Muscle layer of colon (tissue), 2 donors: ENCODE measurements around the gene ZSCAN25.
"Not testable (repeated sequence)": the region's sequence is repeated elsewhere in the genome, so short reads cannot be mapped to it uniquely, and the experiment has no call there.

Experiments
- H3K27ac ChIP-seq: one replicate; pipeline ENCODE4 v1.7.0; 2013; ENCODE audit warnings: low read depth, mild to moderate bottlenecking, low read length, moderate library complexity
- H3K27me3 ChIP-seq, 2 donors: one replicate each; pipeline ENCODE4 v1.7.0; 2013; ENCODE audit warnings: low read length in 2 of 2, mild to moderate bottlenecking in 2 of 2; ENCODE audit not compliant: insufficient read depth in 2 of 2, control insufficient read depth in 1 of 2
- H3K36me3 ChIP-seq: one replicate; pipeline ENCODE4 v1.7.0; 2013; ENCODE audit warnings: mild to moderate bottlenecking, low read length; ENCODE audit not compliant: insufficient read depth
- H3K4me1 ChIP-seq: one replicate; pipeline ENCODE4 v1.7.0; 2013; ENCODE audit warnings: mild to moderate bottlenecking, low read length; ENCODE audit not compliant: insufficient read depth
- H3K4me3 ChIP-seq, 2 donors: one replicate each; pipeline ENCODE4 v1.7.0; 2013; ENCODE audit warnings: low read length in 2 of 2, low read depth in 1 of 2, mild to moderate bottlenecking in 1 of 2, moderate library complexity in 1 of 2
- H3K9ac ChIP-seq: one replicate; pipeline ENCODE4 v1.7.0; 2013; ENCODE audit warnings: low read length
- H3K9me3 ChIP-seq: one replicate; pipeline ENCODE4 v1.7.0; 2013; ENCODE audit warnings: mild to moderate bottlenecking, low read length
- donor health status: abdominal sarcoma.
- donor health status: Adenocarcinoma of cecum.

Gene ZSCAN25

GRCh38 chr7:99653269-99653668 is 36.5 kb downstream of the ZSCAN25 start:
- H3K9ac ChIP-seq, H3K36me3 ChIP-seq, H3K4me3 ChIP-seq, H3K27me3 ChIP-seq, H3K27ac ChIP-seq, H3K4me1 ChIP-seq, H3K9me3 ChIP-seq: not testable (repeated sequence)

GRCh38 chr7:99653754-99654153 is 37.0 kb downstream of the ZSCAN25 start:
- no peak overlapping the region for H3K27ac ChIP-seq
- no peaks in the 10 kb centered on the region for H3K36me3 ChIP-seq
- H3K9ac ChIP-seq = no peak overlapping the region
- H3K27me3 ChIP-seq = no peaks in the 10 kb centered on the region
- H3K9me3 ChIP-seq = no peaks in the 10 kb centered on the region
- no peak overlapping the region for H3K4me3 ChIP-seq
- H3K4me1 ChIP-seq = no peaks in the 10 kb centered on the region

- not testable (repeated sequence) for H3K4me1 ChIP-seq, H3K36me3 ChIP-seq, H3K9me3 ChIP-seq, H3K4me3 ChIP-seq, H3K27ac ChIP-seq, H3K9ac ChIP-seq, H3K27me3 ChIP-seq
Measured at GRCh38 chr7:99654626-99655025, 37.9 kb downstream of the ZSCAN25 start.

DNA sequence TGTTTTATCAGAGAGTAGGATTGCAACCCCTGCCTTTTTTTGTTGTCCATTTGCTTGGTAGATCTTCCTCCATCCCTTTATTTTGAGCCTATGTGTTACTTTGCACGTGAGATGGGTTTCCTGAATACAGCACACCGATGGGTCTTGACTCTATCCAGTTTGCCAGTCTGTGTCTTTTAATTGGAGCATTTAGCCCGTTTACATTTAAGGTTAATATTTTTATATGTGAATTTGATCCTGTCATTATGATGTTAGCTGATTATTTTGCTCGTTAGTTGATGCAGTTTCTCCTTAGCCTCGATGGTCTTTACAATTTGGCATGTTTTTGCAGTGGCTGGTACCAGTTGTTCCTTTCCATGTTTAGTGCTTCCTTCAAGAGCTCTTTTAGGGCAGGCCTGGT is 41.1 kb downstream of the ZSCAN25 start:
- not testable (repeated sequence) for H3K4me1 ChIP-seq, H3K4me3 ChIP-seq, H3K9ac ChIP-seq, H3K36me3 ChIP-seq, H3K27ac ChIP-seq, H3K27me3 ChIP-seq, H3K9me3 ChIP-seq

DNA sequence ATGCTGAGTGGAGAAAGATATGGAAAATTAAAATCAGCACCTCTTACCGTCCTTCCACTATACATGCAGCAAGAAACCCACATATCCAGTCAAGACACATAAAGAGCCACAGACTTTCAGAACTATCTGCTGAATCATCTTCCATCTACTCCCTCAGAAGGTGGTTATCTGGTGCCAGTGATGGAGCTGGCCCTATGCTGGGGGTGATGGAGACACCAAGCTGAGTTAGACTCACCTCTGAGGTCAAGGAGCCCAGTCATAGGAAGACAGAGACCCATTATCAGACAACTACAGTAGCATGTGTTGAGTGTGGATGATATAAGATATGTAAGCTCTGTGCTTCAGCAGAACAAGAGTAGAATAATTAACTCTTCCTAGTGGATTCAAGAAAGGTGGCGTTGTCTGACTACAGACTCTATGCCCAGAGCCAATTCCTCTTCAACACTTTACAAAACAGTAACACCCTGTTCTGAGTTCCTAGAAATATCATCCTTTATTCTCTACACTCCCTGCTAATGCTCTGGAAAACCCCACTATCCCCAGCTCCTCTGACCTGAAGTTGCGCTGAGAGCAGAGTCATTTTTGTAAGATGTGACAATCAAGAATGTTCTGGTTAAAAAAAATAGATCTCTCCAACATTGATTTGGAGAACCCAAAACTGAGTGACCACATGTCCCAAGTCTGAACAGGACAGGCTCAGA is 48.7 kb downstream of the ZSCAN25 start:
- Histone ChIP-seq H3K4me1 (no peaks in the 10 kb centered on the region), H3K36me3 (peaks cover 3% of the 10 kb centered on the region), H3K9me3 (no peaks in the 10 kb centered on the region), H3K27me3 (no peaks in the 10 kb centered on the region), H3K9ac (no peak overlapping the region), H3K4me3 (no peak overlapping the region), H3K27ac (no peak overlapping the region)

DNA sequence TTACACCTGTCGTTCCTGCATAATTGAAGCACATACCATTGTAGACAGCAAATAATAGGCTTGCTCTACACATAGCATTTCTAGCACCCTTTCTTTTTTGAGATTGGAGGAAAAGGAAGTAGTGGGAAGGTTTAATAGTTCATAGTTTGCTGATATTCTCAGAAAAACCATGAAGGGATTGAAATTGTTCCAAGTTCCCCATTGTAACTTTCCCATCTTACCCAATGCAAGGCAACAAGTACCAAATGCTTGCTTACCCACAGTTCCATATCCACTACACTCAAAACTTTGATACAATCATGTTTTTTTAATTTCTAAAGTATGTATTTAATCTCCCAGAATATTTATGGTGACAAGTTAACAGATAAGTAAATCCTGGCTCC is 49.3 kb downstream of the ZSCAN25 start:
- Histone ChIP-seq H3K36me3 (no peaks in the 10 kb centered on the region), H3K4me1 (no peaks in the 10 kb centered on the region), H3K4me3 (no peak overlapping the region), H3K9me3 (no peaks in the 10 kb centered on the region), H3K27ac (no peak overlapping the region), H3K27me3 (no peaks in the 10 kb centered on the region), H3K9ac (no peak overlapping the region)

- no peaks in the 10 kb centered on the region for H3K9me3 ChIP-seq
Measured at GRCh38 chr7:99667179-99667578, 50.4 kb downstream of the ZSCAN25 start.

DNA sequence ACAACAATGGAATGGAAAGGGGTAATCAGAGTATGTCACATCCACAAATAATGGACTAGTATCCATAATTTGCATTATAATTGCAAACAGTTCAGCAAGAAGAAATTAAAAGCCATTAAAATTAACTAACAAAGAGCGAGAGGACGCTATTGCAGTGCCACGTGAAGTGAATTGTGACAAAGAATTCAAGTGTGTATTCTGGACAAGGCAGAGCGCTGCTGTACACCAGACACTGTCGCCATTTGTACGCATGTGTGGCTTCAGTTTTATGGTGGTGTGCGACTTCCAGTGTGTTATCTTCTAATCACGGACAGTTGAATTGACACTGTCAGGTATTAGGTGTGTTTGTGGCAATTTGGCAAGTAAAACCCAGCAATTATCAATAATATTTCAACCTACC is 51.8 kb downstream of the ZSCAN25 start:
- no peak overlapping the region for H3K4me3 ChIP-seq
- no peak overlapping the region for H3K9ac ChIP-seq
- H3K36me3 ChIP-seq = no peaks in the 10 kb centered on the region
- H3K27me3 ChIP-seq = no peaks in the 10 kb centered on the region
- no peaks in the 10 kb centered on the region for H3K4me1 ChIP-seq
- no peaks in the 10 kb centered on the region for H3K9me3 ChIP-seq
- no peak overlapping the region for H3K27ac ChIP-seq

More at GRCh38 chr7:99667179-99667578, 50.4 kb downstream of the ZSCAN25 start:
- H3K9ac ChIP-seq = no peak overlapping the region
- no peaks in the 10 kb centered on the region for H3K4me1 ChIP-seq
- no peak overlapping the region for H3K4me3 ChIP-seq
- H3K27ac ChIP-seq = no peak overlapping the region
- no peaks in the 10 kb centered on the region for H3K36me3 ChIP-seq
- H3K27me3 ChIP-seq = no peaks in the 10 kb centered on the region

DNA sequence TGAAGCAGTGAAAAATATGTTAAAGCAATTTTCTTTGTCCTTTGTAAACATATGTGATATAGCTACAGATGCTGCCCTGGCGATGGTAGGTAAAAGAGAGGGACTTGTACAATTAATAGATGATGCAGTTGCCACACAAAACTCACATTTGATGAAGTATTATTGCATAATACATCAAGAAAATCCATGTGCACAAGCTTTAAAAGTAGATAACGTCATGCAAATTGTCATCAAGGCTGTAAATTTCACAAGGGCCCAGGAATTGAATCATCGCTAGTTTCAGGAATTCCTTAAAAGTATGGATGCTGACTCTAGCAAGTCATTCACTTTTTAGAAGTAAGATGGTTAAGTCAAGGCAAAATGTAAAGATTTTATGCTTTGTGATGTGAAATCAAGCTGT is 53.0 kb downstream of the ZSCAN25 start:
- Histone ChIP-seq H3K27ac (no peak overlapping the region), H3K4me3 (no peak overlapping the region), H3K9me3 (no peaks in the 10 kb centered on the region), H3K36me3 (no peaks in the 10 kb centered on the region), H3K4me1 (no peaks in the 10 kb centered on the region), H3K9ac (no peak overlapping the region), H3K27me3 (no peaks in the 10 kb centered on the region)

DNA sequence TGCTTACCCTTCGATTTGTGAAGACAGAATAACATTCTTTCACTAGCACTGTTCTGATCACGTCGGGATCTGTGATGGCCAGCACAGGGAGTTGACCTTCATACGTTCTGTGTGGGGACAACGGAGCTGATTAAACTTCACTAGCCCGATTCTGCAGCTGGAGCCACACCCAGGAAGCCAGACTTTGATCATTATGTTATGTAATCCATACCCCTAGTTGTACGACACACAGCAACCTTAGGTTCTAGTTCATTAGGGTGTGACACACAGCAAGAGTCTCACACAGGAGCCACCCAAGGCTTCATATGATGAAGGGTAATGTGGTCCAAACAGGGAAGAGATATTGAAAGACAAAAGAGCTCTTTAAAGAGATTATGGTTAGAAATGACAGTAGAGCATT is 55.8 kb downstream of the ZSCAN25 start:
- Histone ChIP-seq H3K9me3 (no peaks in the 10 kb centered on the region), H3K27me3 (no peaks in the 10 kb centered on the region), H3K27ac (no peak overlapping the region), H3K36me3 (no peaks in the 10 kb centered on the region), H3K4me3 (no peak overlapping the region), H3K9ac (no peak overlapping the region), H3K4me1 (no peaks in the 10 kb centered on the region)

DNA sequence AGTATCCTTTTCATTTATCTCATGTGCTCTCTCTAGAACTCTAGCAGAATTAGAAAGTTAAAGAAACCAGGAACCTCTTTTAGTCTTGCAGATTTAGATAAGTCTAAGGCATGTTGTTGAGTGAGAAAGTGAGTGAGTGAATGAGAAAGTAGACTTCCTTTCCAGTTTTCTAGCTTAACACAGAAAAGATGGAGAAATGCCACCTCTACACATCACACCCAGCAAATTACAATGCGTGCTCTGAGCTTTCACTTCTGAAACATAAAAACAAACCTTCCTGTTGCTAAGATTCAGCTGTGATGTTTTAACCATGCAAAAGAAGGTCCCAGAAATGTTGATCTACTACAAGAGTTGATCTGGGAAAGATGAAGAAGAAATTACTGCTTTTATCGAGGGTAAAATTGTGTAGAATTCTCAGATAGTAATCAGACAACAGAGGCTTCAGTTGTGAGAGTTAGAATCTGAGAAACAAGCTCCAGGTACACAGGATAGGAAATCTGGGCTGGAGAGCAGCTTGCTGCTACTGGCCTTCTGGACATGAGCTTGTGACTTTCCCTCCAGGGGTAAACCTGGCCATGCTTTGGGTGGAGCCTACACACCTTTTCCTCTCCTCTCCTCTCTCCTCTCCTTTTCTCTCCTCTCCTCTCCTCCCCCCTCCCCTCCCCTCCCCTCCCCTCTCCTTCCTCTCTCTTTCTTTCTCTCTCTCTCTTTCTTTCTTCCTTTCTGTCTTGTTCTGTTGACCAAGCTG is 58.4 kb downstream of the ZSCAN25 start:
- H3K27me3 ChIP-seq = no peaks in the 10 kb centered on the region
- H3K27ac ChIP-seq = no peak overlapping the region
- peaks cover 2% of the 10 kb centered on the region for H3K4me1 ChIP-seq
- no peak overlapping the region for H3K4me3 ChIP-seq
- H3K36me3 ChIP-seq = no peaks in the 10 kb centered on the region
- no peaks in the 10 kb centered on the region for H3K9me3 ChIP-seq
- H3K9ac ChIP-seq = no peak overlapping the region
